Activated CD4-positive, alpha-beta T cell treated with anti-CD3 and anti-CD28 coated beads, Interleukin-2, amount 50 U/mL, for 1 hour (primary cell): ENCODE results near the gene TIMM8B.
A peak's percentile ranks its signal among the peaks of the same experiment; 100 is the strongest.
"Not testable (repeated sequence)": the region's sequence is repeated elsewhere in the genome, so short reads cannot be mapped to it uniquely, and the experiment has no call there.

Experiments
- DNase-seq: peaks from one replicate; pipeline ENCODE4 v3.0.0-alpha.2; 2020

Gene TIMM8B

DNA sequence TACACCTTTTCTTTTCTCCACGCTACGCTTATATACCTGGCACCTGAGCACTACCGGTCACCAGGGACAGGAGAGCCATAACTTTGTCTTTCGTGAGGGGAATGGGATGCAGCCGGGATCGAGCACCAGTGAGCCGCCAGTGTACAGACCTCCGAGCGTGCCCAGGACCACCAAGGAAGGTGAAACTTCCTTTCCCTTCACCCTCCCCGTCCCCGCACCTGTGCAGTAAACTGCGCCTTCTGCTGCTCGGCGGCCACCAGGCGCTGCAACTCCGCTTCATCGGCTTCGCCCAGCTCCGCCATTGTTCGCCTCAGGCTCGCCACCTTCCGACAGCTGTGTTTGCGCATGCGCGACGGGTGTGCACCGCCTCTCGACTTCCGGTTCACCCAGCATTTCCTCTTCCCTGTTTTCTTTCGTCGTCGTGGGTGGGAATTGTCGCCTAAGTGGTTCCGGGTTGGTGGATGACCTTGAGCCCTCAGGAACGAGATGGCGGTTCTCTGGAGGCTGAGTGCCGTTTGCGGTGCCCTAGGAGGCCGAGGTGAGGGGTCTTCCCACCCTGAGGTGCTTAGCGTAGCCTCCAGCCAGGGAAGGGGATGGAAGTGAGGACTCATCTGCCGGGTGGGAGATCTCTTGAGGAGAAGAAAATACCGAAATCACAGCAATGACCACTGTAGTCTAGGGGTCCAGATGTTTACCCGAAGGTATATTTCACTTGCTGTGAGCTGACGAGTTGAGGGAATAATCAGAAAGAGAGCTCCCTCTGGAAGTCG, at the start of gene TIMM8B, which contains the start of gene SDHD:
Gene TIMM8B (minus strand): TSS at position 335 of the 770 bp plus-strand sequence. CDS start 33 bp downstream, at position 302.
Gene SDHD (plus strand): TSS at position 452 of the 770 bp plus-strand sequence. CDS start 35 bp downstream, at position 487.
- DNase-seq, result peak; percentile 94

GRCh38 chr11:112134473-112134872, 47.9 kb upstream of the TIMM8B start:
- DNase-seq, result no peak

DNA sequence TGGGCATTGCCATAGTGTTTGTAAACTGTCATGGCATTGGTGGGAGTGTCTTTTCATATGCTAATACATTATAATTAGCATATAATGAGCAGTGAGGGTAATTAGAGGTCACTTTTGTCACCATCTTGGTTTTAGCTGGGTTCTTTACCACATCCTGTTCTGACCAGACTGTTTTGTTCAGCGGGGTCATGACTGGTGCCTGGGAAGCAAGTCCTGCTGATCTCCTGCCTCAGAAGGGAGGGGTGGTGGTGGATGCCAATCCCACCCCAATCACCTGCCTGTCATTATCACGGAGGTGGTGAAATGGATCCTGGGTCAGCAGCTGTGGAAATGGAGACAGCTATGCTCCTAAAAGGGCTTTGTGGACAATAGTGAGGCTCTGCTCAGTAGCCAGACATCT, 46.2 kb upstream of the TIMM8B start:
- DNase-seq, result no peak

DNA sequence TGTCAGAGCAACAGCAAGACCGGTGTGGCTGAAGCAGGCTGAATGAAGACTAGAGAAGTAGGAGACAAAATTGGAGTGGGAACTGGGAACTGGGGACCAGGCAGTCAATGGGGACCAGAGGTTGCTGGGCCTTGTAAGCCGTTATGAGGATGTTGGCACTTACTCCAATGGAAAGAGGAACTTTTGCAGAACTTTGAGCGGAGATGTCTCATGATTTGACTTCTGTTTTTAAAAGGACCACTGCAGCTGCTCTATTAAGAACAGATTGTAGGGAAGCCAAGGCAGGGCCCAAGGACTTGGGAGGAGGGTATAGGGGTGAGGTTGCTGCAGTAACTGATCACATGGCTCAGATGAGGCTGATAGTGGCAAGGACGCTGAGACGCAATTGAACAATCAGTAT, 43.1 kb upstream of the TIMM8B start:
- no peak for DNase-seq

DNA sequence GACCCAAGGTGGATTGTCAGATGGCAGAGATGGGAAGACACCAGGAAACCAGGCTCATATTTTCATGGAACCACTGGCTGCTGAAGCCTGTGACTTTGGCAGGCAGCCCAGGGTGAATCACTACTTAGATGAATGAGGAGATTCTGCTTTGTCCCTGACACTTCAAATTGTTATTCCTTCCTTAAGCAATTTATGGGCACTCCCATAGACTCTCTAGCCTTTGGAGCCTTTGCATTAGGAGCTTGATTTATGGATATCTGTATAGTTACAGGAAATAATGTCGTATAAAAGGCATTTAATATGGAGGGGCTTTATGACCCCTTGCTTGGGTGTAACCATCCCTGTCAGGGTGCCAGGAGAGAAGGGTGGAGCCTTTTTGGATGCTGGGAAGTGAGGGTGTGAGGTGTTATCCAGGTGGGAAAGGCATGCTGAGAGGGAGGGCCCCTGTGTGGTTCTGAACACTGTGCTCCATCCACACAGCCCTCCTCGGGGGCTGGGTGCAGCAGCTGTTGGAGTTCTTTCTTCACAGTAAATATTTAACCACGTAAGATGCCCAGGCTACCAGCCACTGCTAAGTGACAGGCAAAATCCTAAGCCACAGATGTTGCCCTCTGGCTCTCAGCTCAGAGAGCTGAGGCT, 42.0 kb upstream of the TIMM8B start:
- no peak for DNase-seq

DNA sequence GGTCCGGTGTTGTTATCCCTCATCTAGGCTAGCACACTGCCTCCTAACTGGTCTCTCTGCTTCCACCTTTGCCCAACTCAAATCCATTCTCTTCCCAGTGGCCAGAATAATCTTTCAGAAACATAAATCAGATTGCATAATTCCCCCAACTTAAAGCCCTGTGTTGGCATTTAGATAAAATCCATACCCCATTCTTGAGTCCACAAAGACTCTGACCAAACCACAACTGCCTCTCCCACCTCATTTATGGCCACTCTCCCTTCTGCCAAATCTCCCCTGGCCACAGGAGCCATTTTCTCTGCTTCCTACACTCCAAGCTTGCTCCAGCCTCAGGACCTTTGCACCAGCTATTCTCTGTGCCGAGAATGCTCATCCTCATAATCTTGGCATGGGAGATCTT, 40.5 kb upstream of the TIMM8B start:
- DNase-seq, result no peak

- DNase-seq, result no peak
Observed at GRCh38 chr11:112123129-112123528, 36.6 kb upstream of the TIMM8B start.

- no peak for DNase-seq
Observed at GRCh38 chr11:112121981-112122615, 35.5 kb upstream of the TIMM8B start.

DNA sequence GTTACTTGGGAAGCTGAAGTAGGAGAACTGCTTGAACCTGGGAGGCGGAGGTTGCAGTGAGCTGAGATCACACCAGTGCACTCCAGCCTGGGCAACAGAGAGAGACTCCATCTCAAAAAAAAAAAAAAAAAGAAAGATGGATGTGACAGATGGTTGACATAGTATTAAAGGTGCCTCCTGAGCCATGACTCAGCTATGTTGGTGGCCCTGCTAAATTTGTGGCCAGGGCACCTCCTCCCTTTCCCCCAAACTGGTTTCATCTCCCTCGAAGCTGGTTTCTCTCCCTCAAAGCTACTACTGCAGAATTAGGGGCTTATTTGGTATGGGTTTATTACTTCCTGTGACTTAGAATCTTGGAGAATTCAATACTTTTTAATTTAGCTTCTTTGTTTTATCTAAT, 31.6 kb upstream of the TIMM8B start:
- DNase-seq, result no peak

DNA sequence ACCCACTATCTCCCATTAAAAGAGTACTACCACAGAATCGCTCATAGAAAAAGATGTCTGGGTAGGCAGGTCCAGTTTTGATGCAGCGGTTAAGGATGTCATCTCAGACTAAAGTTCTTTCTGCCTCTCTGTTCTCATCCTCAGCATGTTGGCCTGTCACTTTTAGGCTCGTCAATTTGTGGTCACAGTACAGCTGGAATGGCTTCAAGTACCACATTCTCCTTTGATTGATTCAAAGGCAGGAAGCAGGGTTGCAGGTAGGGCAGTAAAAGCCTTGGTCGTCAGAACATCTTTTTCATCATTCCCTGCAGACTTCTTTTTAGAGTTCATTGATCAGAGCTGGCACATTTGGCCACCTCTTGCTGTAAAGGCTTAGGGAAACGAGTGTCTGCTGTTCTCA, 28.8 kb upstream of the TIMM8B start:
- DNase-seq, result no peak

DNA sequence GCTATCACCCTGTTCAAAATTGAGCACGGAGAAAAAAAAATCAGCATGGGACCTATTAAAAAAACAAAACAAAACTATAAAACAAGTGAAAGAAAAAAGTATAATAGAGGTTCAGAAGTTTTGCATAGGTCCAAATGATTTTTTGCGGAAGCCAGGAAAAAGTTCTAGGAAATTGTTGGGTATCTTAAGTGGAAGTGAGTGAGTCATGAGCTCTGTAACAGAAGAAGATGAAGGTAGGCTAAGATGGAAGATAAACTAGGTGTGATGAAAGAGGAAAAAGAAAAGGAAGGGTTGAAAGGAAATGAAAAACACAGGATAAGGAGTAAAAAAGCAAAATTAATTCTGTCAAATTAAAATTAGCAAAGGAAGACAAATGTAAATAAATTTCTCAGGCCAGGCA, 27.9 kb upstream of the TIMM8B start:
- no peak for DNase-seq

DNA sequence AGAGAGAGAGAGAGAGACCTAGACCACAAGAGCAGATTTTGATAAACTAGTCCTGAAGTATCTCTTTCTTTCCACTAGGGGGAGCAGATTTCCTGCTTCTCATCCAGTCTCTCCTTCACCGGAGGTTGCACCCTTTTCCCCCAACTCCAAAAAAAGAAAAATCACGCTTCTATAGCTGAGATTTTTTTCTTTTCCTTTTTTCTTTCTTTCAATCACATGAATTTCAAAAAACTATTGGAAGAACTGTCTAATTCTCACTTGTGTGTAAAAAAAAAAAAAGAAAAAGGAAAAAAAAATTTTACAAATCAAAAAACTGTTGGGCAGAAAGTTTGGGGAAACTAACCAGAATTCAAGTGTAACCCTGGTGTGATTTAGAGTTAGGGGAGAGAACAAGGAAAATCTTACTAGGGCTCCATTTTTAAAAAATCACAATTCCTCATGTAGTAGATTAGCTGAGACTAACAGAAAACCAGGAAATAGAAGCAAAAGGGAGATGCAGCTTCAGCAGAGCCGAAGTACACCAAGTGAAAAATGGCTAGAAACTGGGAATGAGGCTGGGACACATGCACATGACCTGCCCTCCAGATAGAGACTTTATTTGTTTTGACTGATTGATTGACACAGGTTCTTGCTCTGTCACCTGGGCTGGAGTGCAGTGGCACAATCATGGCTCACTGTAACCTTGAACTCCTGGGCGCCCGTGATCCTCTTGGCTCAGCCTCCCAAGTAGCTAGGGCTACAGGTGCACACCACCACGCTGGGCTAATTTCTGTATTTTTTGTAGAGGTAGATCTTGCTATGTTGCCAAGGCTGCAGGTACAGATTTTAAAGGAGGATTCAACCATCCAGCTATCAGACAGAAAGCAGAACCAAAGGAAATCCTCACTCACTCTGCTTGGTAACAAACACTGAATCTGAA, 27.2 kb upstream of the TIMM8B start:
- no peak for DNase-seq

DNA sequence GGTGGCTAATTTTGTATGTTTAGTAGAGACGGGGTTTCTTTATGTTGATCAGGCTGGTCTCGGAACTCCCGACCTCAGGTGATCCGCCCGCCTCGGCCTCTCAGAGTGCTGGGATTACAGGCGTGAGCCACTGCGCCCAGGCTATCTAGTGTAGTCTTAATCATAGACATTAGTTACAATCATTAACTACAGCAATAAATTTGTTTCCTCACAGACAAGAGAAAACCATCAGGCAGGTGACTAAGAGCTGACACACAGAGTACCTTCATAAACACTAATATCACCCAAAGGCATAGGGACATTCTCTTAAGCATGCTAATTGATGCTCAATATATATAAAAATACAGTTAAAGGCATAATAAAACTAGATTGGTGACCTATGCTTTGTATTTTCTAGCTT, 19.5 kb upstream of the TIMM8B start:
- DNase-seq, result no peak

- DNase-seq, result no peak
Observed at GRCh38 chr11:112103446-112103845, 16.9 kb upstream of the TIMM8B start.

DNA sequence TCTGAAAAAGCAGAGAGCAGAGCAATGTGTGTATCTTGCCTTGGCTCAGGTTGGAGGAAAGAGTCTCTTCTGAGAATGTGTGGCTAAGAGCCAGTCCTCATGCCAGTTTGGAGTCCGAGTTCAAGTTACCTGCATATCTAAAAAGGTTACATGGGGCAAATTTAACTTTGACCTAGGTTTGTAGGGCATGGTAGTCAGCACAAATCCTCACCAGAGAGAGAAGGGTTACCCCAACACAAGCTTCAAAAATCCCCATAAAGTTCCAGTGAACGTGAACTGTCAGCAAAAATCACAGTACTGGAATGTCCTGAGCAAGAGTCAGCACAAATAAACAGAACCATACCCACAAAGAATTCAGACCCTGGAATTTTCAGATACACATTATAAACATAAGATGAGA, 13.9 kb upstream of the TIMM8B start:
- DNase-seq, result no peak

GRCh38 chr11:112097734-112098528, 11.4 kb upstream of the TIMM8B start:
- DNase-seq, result no peak

GRCh38 chr11:112096194-112096593, 9.6 kb upstream of the TIMM8B start:
- no peak for DNase-seq

DNA sequence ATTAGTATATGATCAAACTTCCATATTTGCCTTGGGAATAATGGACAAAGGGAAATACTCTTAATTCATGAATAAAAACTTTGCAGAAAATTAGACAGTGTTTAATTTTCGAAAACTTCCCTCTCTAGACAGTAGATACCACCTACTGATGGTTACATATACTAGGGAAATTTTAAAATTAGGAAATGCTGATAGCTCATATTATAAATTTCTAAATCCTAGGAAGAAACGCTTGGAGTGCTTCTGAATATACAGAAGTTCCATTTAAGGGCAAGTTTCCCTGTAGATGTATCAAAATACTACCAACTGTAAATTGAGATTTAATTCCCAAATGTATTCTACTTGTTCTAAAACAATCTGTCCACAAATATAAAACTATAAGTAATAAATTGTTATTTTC, 8.7 kb upstream of the TIMM8B start:
- DNase-seq, result not testable (repeated sequence)

- DNase-seq, result no peak
Observed at GRCh38 chr11:112087212-112087611, 656 bp upstream of the TIMM8B start.

DNA sequence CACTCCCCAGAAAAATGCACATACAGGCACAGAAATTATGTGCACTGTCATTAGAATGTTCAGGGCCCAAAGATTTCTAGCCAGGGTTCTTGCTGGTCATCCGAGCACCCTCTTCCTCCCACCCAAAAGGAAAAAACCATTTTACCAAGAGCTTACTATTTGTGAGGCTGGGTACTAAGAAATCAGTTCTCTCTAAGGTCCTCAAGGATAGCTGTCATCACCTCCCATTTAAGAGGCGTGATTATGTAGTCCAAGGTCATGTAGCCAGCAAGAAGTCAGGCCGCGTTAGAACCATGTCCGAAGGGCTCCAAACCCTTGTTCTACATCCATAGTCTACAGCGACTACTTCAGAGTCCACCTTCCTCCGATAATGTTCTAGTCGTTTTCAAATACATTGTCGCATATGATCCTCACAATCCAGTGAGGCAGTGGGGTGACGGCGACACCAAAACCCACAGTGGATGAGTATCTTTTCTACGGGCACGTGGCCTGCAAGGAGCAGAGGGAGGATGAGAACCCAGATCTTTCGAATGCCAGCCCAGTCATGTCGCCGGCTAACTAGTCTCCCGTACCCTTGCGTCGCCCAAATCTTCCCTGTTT, 634 bp downstream of the TIMM8B start:
- peak; percentile 24 for DNase-seq

GRCh38 chr11:112082729-112083128, 3.8 kb downstream of the TIMM8B start:
- no peak for DNase-seq
